Prostate gland (tissue), 2 donors: ENCODE results near the gene BANK1.

ENCODE experiments used
- CTCF ChIP-seq, 4 experiments: fragments of 200-600 bp in 2 of 4; fragments of 450-650 bp in 2 of 4; sonication (generic) in 2 of 4; IDR thresholded peaks; 1 replicate in 3 of 4; 2 replicates in 1 of 4; pipeline ENCODE4 v1.5.1; 2016 to 2019; ENCODE audit warnings: antibody characterized with exemption in 4 of 4, mild to moderate bottlenecking in 2 of 4, moderate library complexity in 2 of 4
- POLR2A ChIP-seq: fragments of 450-650 bp; IDR thresholded peaks from one replicate; pipeline ENCODE4 v1.6.1; 2016; ENCODE audit warnings: antibody characterized with exemption, mild to moderate bottlenecking
- POLR2AphosphoS5 ChIP-seq: sonication (generic); formaldehyde crosslinking; IDR thresholded peaks from one replicate; pipeline ENCODE4 v1.6.1; 2017; ENCODE audit warnings: antibody characterized with exemption

GRCh38 chr4:101969965-101970364 is 179.4 kb downstream of the BANK1 start:
- TF ChIP-seq CTCF (IDR thresholded peaks at IDR 0.05) (no peak), POLR2A (no peak), POLR2AphosphoS5 (no peak)
